Stimulated activated CD4-positive, alpha-beta T cell treated with anti-CD3 and anti-CD28 coated beads, Interleukin-12 subunit alpha, Interleukin-12 subunit beta, amount 100 ng/mL, for 48 hours (primary cell): Measurements from ENCODE around the gene OR4D10.

Source experiments
- DNase-seq, 3 donors: peaks; one replicate each; pipeline ENCODE4 v3.0.0-alpha.2; 2020; ENCODE audit warnings: low read depth in 2 of 3, low spot score in 1 of 3

The OR4D10 gene

DNA sequence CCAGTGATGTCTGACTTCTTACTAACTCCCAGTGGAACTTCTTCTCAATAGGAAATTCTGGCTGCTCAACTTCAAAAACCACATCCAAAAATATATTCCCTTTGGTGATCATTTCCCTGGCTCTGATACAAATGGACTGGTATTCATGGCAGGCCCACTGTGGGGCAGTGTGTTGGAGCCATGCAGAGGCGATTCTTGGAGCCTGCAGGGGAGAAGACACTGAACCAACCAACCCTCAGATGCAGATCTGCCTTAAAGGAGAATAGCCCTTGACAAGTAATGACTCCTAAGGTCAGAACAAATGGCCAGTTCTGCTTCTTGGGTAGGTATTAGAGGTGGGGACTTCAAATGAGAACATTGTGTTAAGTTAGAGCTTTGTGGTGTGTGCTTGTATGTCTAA is 50.4 kb downstream of the OR4D10 start:
- DNase-seq, result no peak

DNA sequence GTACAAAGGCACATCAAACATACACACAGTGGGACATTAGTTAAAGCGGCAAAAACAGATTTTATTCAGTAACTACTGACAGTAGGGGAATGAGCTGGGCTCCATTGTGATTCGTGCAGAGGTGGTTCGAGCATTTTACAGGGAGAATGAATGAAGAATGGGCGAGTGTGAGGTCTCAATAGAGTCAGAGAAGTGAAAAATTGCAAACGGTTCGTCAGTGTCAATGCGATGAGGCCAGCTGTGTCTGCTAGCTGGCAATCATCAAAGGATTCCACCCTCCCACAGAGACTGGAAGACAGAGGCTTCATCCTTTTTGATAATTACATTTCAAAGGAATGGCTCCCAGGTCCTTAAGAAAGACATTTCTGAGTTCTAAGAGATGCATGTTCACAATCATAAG is 55.6 kb downstream of the OR4D10 start:
- DNase-seq, result no peak
